K562 (cell line): ENCODE data around the gene B4GALT4. TPM values are rescaled to one million over a fixed set of nuclear protein-coding genes. Genes with fewer than 3 reads are reported as not detected.
A peak's percentile ranks its signal among the peaks of the same experiment; 100 is the strongest.

ENCODE experiments used
- ARID2 ChIP-seq: fragments of 450-650 bp; IDR thresholded peaks from 2 replicates; pipeline ENCODE4 v1.6.1; 2017; ENCODE audit warnings: antibody characterized with exemption, mild to moderate bottlenecking
- BACH1 ChIP-seq: fragments of 200-800 bp; sonication (Bioruptor generic); IDR thresholded peaks from 2 replicates; pipeline ENCODE4 v1.6.1; 2016; ENCODE audit warnings: missing genetic modification characterization, missing compliant biosample characterization
- CC2D1A ChIP-seq: fragments of 450-650 bp; IDR thresholded peaks from 2 replicates; pipeline ENCODE4 v1.6.1; 2017; ENCODE audit warnings: mild to moderate bottlenecking
- CTBP1 ChIP-seq: fragments of 450-650 bp; IDR thresholded peaks from 2 replicates; pipeline ENCODE4 v1.6.1; 2016; ENCODE audit warnings: borderline replicate concordance
- DNMT1 ChIP-seq: fragments of 450-650 bp; IDR thresholded peaks from 2 replicates; pipeline ENCODE4 v1.6.1; 2016; ENCODE audit warnings: antibody characterized with exemption, mild to moderate bottlenecking
- ELF2 ChIP-seq: fragments of 250-450 bp; sonication (Bioruptor Pico); IDR thresholded peaks from 2 replicates; pipeline ENCODE4 v1.5.0; 2021; ENCODE audit warnings: mild to moderate bottlenecking
- FIP1L1 ChIP-seq: fragments of 200-400 bp; formaldehyde crosslinking; IDR thresholded peaks from 2 replicates; pipeline ENCODE4 v1.6.1; 2018; ENCODE audit warnings: mild to moderate bottlenecking, low read depth, low read length; ENCODE audit not compliant: poor library complexity, severe bottlenecking
- HDAC1 ChIP-seq, 2 experiments: fragments of 450-650 bp; IDR thresholded peaks; 2 replicates each; pipeline ENCODE4 v1.6.1; 2016 to 2017; ENCODE audit warnings: inconsistent platforms in 1 of 2, mild to moderate bottlenecking in 1 of 2, moderate library complexity in 1 of 2
- HNRNPUL1 ChIP-seq: fragments of 200-400 bp; formaldehyde crosslinking; IDR thresholded peaks from 2 replicates; pipeline ENCODE4 v1.6.1; 2017; ENCODE audit warnings: low read length
- KLF1 ChIP-seq: fragments of 450-650 bp; IDR thresholded peaks from 2 replicates; pipeline ENCODE4 v1.6.1; 2016; ENCODE audit warnings: missing genetic modification characterization, missing compliant biosample characterization
- NEUROD1 ChIP-seq: fragments of 150-350 bp; IDR thresholded peaks from 2 replicates; pipeline ENCODE4 v1.6.1; 2014; ENCODE audit warnings: borderline replicate concordance, low read length, low read depth; ENCODE audit not compliant: partially characterized antibody
- NONO ChIP-seq, 2 experiments: fragments of 200-400 bp in 1 of 2; fragments of 450-650 bp in 1 of 2; formaldehyde crosslinking in 1 of 2; IDR thresholded peaks; 2 replicates each; pipeline ENCODE4 v1.6.1; 2017; ENCODE audit warnings: low read depth in 2 of 2, mild to moderate bottlenecking in 2 of 2, moderate library complexity in 2 of 2, low read length in 1 of 2
- NR2C1 ChIP-seq, 2 experiments: fragments of 450-650 bp; IDR thresholded peaks; 2 replicates each; pipeline ENCODE4 v1.6.1; 2017; ENCODE audit warnings: mild to moderate bottlenecking in 2 of 2, antibody characterized with exemption in 1 of 2, inconsistent platforms in 1 of 2, missing compliant biosample characterization in 1 of 2, missing genetic modification characterization in 1 of 2
- PCBP2 ChIP-seq: fragments of 200-400 bp; formaldehyde crosslinking; IDR thresholded peaks from 2 replicates; pipeline ENCODE4 v1.6.1; 2018; ENCODE audit warnings: low read length, low read depth, mild to moderate bottlenecking, moderate library complexity; ENCODE audit not compliant: poor library complexity, severe bottlenecking
- SRF ChIP-seq, 2 experiments: fragments of 250-450, 450-650 bp in 1 of 2; sonication (Bioruptor Pico) in 1 of 2; sonication (generic) in 1 of 2; formaldehyde crosslinking; IDR thresholded peaks; 2 replicates each; pipeline versions ENCODE4 v1.5.0 to v1.5.1; 2020 to 2022; ENCODE audit warnings: mild to moderate bottlenecking in 1 of 2, missing genetic modification reagents in 1 of 2
- XRCC5 ChIP-seq: fragments of 200-400 bp; formaldehyde crosslinking; IDR thresholded peaks from 2 replicates; pipeline ENCODE4 v1.6.1; 2017; ENCODE audit warnings: low read depth, mild to moderate bottlenecking, low read length
- ZFPM2 ChIP-seq: fragments of 250-450 bp; sonication (Bioruptor Pico); IDR thresholded peaks from 2 replicates; pipeline ENCODE4 v1.5.1; 2022; ENCODE audit warnings: mild to moderate bottlenecking
- ZFX ChIP-seq: sonication (generic); formaldehyde crosslinking; IDR thresholded peaks from 2 replicates; pipeline ENCODE4 v1.8.0; 2022; ENCODE audit warnings: mild to moderate bottlenecking, missing genetic modification reagents, moderate library complexity
- ZNF695 ChIP-seq: fragments of 450-650 bp; formaldehyde crosslinking; IDR thresholded peaks from 2 replicates; pipeline ENCODE4 v1.4.0; 2020; ENCODE audit warnings: mild to moderate bottlenecking, moderate library complexity
- polyA plus RNA-seq, 8 experiments: library from polyadenylated mRNA; depleted of rRNA in 4 of 8; stranded (reverse) in 5 of 8; unstranded in 3 of 8; fragments of >200 nt; fragmentation: Nextera tagmentation in 2 of 8; fragmentation: Illumina TruSeq in 1 of 8; extraction: Ambion mirVana in 2 of 8; extraction: Trizol in 1 of 8; gene quantifications; 2 replicates each; pipeline versions ENCODE4 v1.2.1 to v1.2.3, GENCODE V29; 2011 to 2014; ENCODE audit warnings: inconsistent platforms in 1 of 8, missing spikeins in 1 of 8
- total RNA-seq, 7 experiments: library from RNA; depleted of rRNA in 6 of 7; stranded (reverse); fragments of >200 nt in 6 of 7; fragmentation: Illumina TruSeq in 2 of 7; extraction: Trizol in 2 of 7; gene quantifications; 2 replicates each; pipeline versions ENCODE4 v1.2.1 to v1.2.3, GENCODE V29; 2011 to 2021; ENCODE audit warnings: low replicate concordance in 1 of 7
- TF ChIP-seq, protein P1 (sequence below): fragments of 450-650 bp; IDR thresholded peaks from 2 replicates; pipeline ENCODE4 v1.6.1; 2016; ENCODE audit warnings: antibody characterized with exemption
- TF ChIP-seq, protein P2 (sequence below), 2 experiments: fragments of 450-650 bp in 1 of 2; sonication (generic) in 1 of 2; formaldehyde crosslinking in 1 of 2; IDR thresholded peaks in 1 of 2; conservative IDR thresholded peaks in 1 of 2; 2 replicates each; pipeline versions ENCODE4 v1.6.1 to v1.8.1; 2016 to 2023; ENCODE audit warnings: mild to moderate bottlenecking in 2 of 2, moderate library complexity in 2 of 2, inconsistent platforms in 1 of 2, missing genetic modification reagents in 1 of 2
- TF ChIP-seq, protein P3 (sequence below): fragments of 450-650 bp; IDR thresholded peaks from 2 replicates; pipeline ENCODE4 v1.6.1; 2017; ENCODE audit warnings: mild to moderate bottlenecking, moderate library complexity
- TF ChIP-seq, protein P4 (sequence below): fragments of 450-650 bp; conservative IDR thresholded peaks from 2 replicates; pipeline ENCODE4 v1.6.1; 2016; ENCODE audit warnings: missing genetic modification characterization, low read depth, mild to moderate bottlenecking, missing compliant biosample characterization, moderate library complexity

B4GALT4 gene
- total and polyA plus RNA-seq, 9 of the 15 experiments (the other 6 are each of a cell fraction or from before 2014, with no cell fraction given), result 8.2 to 17.8 (median 12.2) TPM

DNA sequence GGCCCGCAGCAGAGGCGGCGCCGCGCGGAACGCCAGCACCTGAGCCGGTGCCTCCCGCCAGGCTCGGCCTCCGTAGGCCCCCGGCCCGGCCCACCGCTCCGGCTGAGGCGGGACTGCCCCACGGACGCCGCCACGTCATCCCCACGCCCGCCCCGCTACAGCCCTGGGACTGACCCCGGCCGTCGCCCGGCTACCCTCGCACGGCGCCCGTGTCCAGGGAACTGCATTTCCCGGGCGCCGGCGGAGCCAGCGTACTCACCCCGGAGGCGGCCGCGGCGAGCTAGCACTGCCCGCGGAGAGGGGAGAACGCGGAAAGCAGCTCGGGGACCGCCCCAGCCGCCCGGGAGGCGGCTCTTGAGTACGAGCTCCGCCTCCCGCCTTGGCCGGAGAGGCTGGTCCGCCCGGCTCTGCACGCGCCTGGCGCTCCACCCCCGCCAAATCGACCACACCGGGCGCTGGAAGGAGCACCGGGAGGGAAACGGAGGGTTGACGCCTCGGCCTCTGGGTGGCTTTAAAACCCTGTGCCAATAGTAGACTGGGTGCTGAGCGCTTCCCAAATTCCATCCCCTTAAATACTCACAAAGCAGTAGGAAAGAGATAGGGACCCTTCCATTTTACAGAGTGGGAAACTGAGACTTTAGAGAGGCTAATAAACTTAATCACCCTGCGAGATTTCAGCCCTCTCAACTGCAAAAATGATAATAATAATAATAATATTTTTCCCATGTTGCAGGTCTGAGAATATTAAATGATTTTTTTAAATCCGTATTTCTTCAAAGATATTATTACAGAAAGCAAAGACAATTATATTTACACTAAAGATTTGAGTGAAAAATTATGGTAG lies at the start of gene B4GALT4 (continued):
- TF ChIP-seq FIP1L1 (no peak), KLF1 (tag) (no peak), CTBP1 (no peak), BACH1 (tag) (no peak), ARID2 (no peak), HDAC1 (IDR thresholded peaks at IDR 0.05) (no peak), DNMT1 (no peak), CC2D1A (no peak), ELF2 (no peak), SRF (CRISPR knock-in tag; IDR thresholded peaks at IDR 0.05) (peak in 1 of 2 experiments; percentile 40; a peak in 1 of 4 replicates), NEUROD1 (no peak), ZFPM2 (CRISPR knock-in tag) (no peak), NONO (IDR thresholded peaks at IDR 0.05; ENCODE audit: low read depth in 2 of 2, low read length in 1 of 2) (peak in 1 of 2 experiments; percentile 97; a peak in 2 of 4 replicates), ZFX (CRISPR knock-in tag) (peak; percentile 90), ZNF695 (no peak), XRCC5 (no peak), NR2C1 (IDR thresholded peaks at IDR 0.05) (no peak), NR2C1 (tag; IDR thresholded peaks at IDR 0.05) (no peak), PCBP2 (no peak), HNRNPUL1 (no peak)
- TF ChIP-seq, protein P1, sequence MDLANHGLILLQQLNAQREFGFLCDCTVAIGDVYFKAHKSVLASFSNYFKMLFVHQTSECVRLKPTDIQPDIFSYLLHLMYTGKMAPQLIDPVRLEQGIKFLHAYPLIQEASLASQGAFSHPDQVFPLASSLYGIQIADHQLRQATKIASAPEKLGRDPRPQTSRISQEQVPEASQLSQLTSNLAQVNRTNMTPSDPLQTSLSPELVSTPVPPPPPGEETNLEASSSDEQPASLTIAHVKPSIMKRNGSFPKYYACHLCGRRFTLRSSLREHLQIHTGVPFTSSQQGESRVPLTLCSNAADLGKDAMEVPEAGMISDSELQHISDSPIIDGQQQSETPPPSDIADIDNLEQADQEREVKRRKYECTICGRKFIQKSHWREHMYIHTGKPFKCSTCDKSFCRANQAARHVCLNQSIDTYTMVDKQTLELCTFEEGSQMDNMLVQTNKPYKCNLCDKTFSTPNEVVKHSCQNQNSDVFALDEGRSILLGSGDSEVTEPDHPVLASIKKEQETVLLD, result no peak
- TF ChIP-seq, protein P2, sequence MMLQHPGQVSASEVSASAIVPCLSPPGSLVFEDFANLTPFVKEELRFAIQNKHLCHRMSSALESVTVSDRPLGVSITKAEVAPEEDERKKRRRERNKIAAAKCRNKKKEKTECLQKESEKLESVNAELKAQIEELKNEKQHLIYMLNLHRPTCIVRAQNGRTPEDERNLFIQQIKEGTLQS (IDR thresholded peaks at IDR 0.05), result no peak
- TF ChIP-seq, protein P2 (CRISPR knock-in tag; conservative IDR thresholded peaks at IDR 0.05), result no peak
- TF ChIP-seq, protein P3, sequence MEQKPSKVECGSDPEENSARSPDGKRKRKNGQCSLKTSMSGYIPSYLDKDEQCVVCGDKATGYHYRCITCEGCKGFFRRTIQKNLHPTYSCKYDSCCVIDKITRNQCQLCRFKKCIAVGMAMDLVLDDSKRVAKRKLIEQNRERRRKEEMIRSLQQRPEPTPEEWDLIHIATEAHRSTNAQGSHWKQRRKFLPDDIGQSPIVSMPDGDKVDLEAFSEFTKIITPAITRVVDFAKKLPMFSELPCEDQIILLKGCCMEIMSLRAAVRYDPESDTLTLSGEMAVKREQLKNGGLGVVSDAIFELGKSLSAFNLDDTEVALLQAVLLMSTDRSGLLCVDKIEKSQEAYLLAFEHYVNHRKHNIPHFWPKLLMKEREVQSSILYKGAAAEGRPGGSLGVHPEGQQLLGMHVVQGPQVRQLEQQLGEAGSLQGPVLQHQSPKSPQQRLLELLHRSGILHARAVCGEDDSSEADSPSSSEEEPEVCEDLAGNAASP, result no peak
- TF ChIP-seq, protein P4, sequence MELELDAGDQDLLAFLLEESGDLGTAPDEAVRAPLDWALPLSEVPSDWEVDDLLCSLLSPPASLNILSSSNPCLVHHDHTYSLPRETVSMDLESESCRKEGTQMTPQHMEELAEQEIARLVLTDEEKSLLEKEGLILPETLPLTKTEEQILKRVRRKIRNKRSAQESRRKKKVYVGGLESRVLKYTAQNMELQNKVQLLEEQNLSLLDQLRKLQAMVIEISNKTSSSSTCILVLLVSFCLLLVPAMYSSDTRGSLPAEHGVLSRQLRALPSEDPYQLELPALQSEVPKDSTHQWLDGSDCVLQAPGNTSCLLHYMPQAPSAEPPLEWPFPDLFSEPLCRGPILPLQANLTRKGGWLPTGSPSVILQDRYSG (tag), result no peak
